ENCODE results near the gene ORMDL3.
A peak's percentile ranks its signal among the peaks of the same experiment; 100 is the strongest.
"Not testable (repeated sequence)": the region's sequence is repeated elsewhere in the genome, so short reads cannot be mapped to it uniquely, and the experiment has no call there.

ORMDL3 gene

GRCh38 chr17:39919087-39919683 lies 8.2 kb downstream of the ORMDL3 start:
- no peak for TF ChIP-seq JUND (IDR thresholded peaks at IDR 0.05; ENCODE audit: low read depth)
- DNase-seq (ENCODE audit: low read depth in 1 of 2, low spot score in 1 of 2): no peak
- in situ Hi-C loops (cut with HindIII; ENCODE audit: low pct_unique_long_range_greater_than_20kb, low sequenced_read_pairs): no loop called here

- DNase-seq (ENCODE audit: low read depth in 1 of 2, low spot score in 1 of 2): peak in 1 of 2 experiments; percentile 54
- TF ChIP-seq JUND (IDR thresholded peaks at IDR 0.05; ENCODE audit: low read depth): no peak
- in situ Hi-C loops (cut with HindIII; ENCODE audit: low pct_unique_long_range_greater_than_20kb, low sequenced_read_pairs): no loop called here
Measured at GRCh38 chr17:39916918-39917317, 10.5 kb downstream of the ORMDL3 start.

- no peak for DNase-seq (ENCODE audit: low read depth in 1 of 2, low spot score in 1 of 2)
- in situ Hi-C loops (cut with HindIII; ENCODE audit: low pct_unique_long_range_greater_than_20kb, low sequenced_read_pairs): no loop called here
- TF ChIP-seq JUND (IDR thresholded peaks at IDR 0.05; ENCODE audit: low read depth): no peak
Measured at GRCh38 chr17:39915559-39915958, 11.8 kb downstream of the ORMDL3 start.

- no peak for DNase-seq (ENCODE audit: low read depth in 1 of 2, low spot score in 1 of 2)
- TF ChIP-seq JUND (IDR thresholded peaks at IDR 0.05; ENCODE audit: low read depth): no peak
- in situ Hi-C loops (cut with HindIII; ENCODE audit: low pct_unique_long_range_greater_than_20kb, low sequenced_read_pairs): no loop called here
Measured at GRCh38 chr17:39913989-39914388, 13.4 kb downstream of the ORMDL3 start.

- no peak for DNase-seq (ENCODE audit: low read depth in 1 of 2, low spot score in 1 of 2)
- TF ChIP-seq JUND (IDR thresholded peaks at IDR 0.05; ENCODE audit: low read depth): no peak
- in situ Hi-C loops (cut with HindIII; ENCODE audit: low pct_unique_long_range_greater_than_20kb, low sequenced_read_pairs): no loop called here
Measured at GRCh38 chr17:39908789-39909352, 18.5 kb downstream of the ORMDL3 start.

- no peak for TF ChIP-seq JUND (IDR thresholded peaks at IDR 0.05; ENCODE audit: low read depth)
- in situ Hi-C loops (cut with HindIII; ENCODE audit: low pct_unique_long_range_greater_than_20kb, low sequenced_read_pairs): no loop called here
- DNase-seq (ENCODE audit: low read depth in 1 of 2, low spot score in 1 of 2): no peak
Measured at GRCh38 chr17:39904990-39905288, 22.5 kb downstream of the ORMDL3 start.

GRCh38 chr17:39903158-39903884 lies 24.1 kb downstream of the ORMDL3 start:
- in situ Hi-C loops (cut with HindIII; ENCODE audit: low pct_unique_long_range_greater_than_20kb, low sequenced_read_pairs): no loop called here
- no peak for DNase-seq (ENCODE audit: low read depth in 1 of 2, low spot score in 1 of 2)
- TF ChIP-seq JUND (IDR thresholded peaks at IDR 0.05; ENCODE audit: low read depth): no peak

GRCh38 chr17:39902027-39902426 lies 25.4 kb downstream of the ORMDL3 start:
- in situ Hi-C loops (cut with HindIII; ENCODE audit: low pct_unique_long_range_greater_than_20kb, low sequenced_read_pairs); DNase-seq (ENCODE audit: low read depth in 1 of 2, low spot score in 1 of 2): not testable (repeated sequence)

GRCh38 chr17:39899215-39899614 lies 28.2 kb downstream of the ORMDL3 start:
- in situ Hi-C loops (cut with HindIII; ENCODE audit: low pct_unique_long_range_greater_than_20kb, low sequenced_read_pairs): no loop called here
- no peak for TF ChIP-seq JUND (IDR thresholded peaks at IDR 0.05; ENCODE audit: low read depth)
- peak in 1 of 2 experiments; percentile 64 for DNase-seq (ENCODE audit: low read depth in 1 of 2, low spot score in 1 of 2)

GRCh38 chr17:39898088-39898487 lies 29.3 kb downstream of the ORMDL3 start:
- no peak for TF ChIP-seq JUND (IDR thresholded peaks at IDR 0.05; ENCODE audit: low read depth)
- in situ Hi-C loops (cut with HindIII; ENCODE audit: low pct_unique_long_range_greater_than_20kb, low sequenced_read_pairs): no loop called here
- no peak for DNase-seq (ENCODE audit: low read depth in 1 of 2, low spot score in 1 of 2)

- no peak for DNase-seq (ENCODE audit: low read depth in 1 of 2, low spot score in 1 of 2)
- no peak for TF ChIP-seq JUND (IDR thresholded peaks at IDR 0.05; ENCODE audit: low read depth)
- in situ Hi-C loops (cut with HindIII; ENCODE audit: low pct_unique_long_range_greater_than_20kb, low sequenced_read_pairs): no loop called here
Measured at GRCh38 chr17:39894681-39895376, 32.6 kb downstream of the ORMDL3 start.

- DNase-seq (ENCODE audit: low read depth in 1 of 2, low spot score in 1 of 2): no peak
- in situ Hi-C loops (cut with HindIII; ENCODE audit: low pct_unique_long_range_greater_than_20kb, low sequenced_read_pairs): no loop called here
- no peak for TF ChIP-seq JUND (IDR thresholded peaks at IDR 0.05; ENCODE audit: low read depth)
Measured at GRCh38 chr17:39889200-39889599, 38.2 kb downstream of the ORMDL3 start.

GRCh38 chr17:39887078-39887477 lies 40.3 kb downstream of the ORMDL3 start:
- in situ Hi-C loops (cut with HindIII; ENCODE audit: low pct_unique_long_range_greater_than_20kb, low sequenced_read_pairs): no loop called here
- DNase-seq (ENCODE audit: low read depth in 1 of 2, low spot score in 1 of 2): no peak
- TF ChIP-seq JUND (IDR thresholded peaks at IDR 0.05; ENCODE audit: low read depth): no peak

- DNase-seq (ENCODE audit: low read depth in 1 of 2, low spot score in 1 of 2); in situ Hi-C loops (cut with HindIII; ENCODE audit: low pct_unique_long_range_greater_than_20kb, low sequenced_read_pairs): not testable (repeated sequence)
Measured at GRCh38 chr17:39886102-39886501, 41.3 kb downstream of the ORMDL3 start.

All from T47D (cell line).